GM19193 (cell line): ENCODE results near the gene PPBP.

Source experiments
- POLR2A ChIP-seq: IDR thresholded peaks from 4 replicates; pipeline ENCODE4 v1.6.1; 2011; ENCODE audit not compliant: insufficient read depth, insufficient read length; ENCODE audit errors: extremely low read depth

Gene PPBP

DNA sequence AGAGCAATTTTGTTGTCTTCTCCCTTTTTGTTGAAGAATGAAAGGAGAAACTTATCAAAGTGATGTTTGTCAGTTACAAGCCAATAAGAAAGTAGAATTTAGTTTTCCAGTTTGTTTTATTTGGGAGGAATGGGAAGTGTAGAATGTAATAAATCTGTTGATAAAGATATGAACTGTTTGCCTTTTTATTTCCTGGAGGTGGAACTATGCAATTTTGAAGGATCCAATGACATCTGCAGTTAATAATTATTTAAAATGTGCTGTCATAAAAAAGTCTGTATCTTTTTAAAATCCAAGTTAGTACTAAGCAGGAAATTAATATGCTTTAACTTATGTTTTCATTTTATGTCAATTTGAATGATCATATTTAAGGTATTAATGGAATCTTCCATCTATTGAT, 51.0 kb downstream of the PPBP start:
- TF ChIP-seq POLR2A = no peak
